K562 (cell line): ENCODE results near the gene RSPH1. TPM values are rescaled to one million over a fixed set of nuclear protein-coding genes. Genes with fewer than 3 reads are reported as not detected.

Experiments
- ATAC-seq: fragments of 200-7000 bp; cut with Tn5 transposase; 3 replicates; pipeline ENCODE4 v1.9.1; 2020; ENCODE audit warnings: moderate library complexity
- BruUV-seq: library from RNA; stranded (reverse); fragments of 400-500 nt; replicated peaks from 2 replicates; lab custom pipeline; 2021; lab: Mats Ljungman, UMichigan
- CTCF ChIA-PET: fragments of 300-600 bp; formaldehyde crosslinking; extraction: SDS; loops from one replicate; lab custom pipeline; 2021; ENCODE audit warnings: low intra/inter-chr PET ratio; lab: Yijun Ruan, JAX
- POLR2A ChIA-PET: fragments of 300-600, 350-650 bp; sonication (Branson Sonifier 250); formaldehyde crosslinking; extraction: SDS; loops from one replicate; lab custom pipeline; 2021; ENCODE audit warnings: antibody characterized with exemption, inconsistent platforms; lab: Yijun Ruan, JAX
- DNase-seq, 4 experiments: peaks; one replicate each; pipeline versions ENCODE4 v3.0.0 to v3.0.0-alpha.2; 2011 to 2018; ENCODE audit warnings: low spot score in 3 of 4, mixed read lengths in 3 of 4; ENCODE audit errors: extremely low read depth in 1 of 4
- FAIRE-seq: peaks from 2 replicates; lab custom pipeline; 2011; peaks lifted over from hg19 to GRCh38; lab: Jason Lieb, UNC
- H2AFZ ChIP-seq: 2 replicates; pipeline ENCODE4 v1.6.0; 2011; ENCODE audit warnings: low read depth, low read length, control low read depth, inconsistent platforms
- H3K27ac ChIP-seq: fragments of 200-600 bp; 3 replicates; pipeline ENCODE4 v1.8.0; 2011; ENCODE audit warnings: low read depth, mild to moderate bottlenecking, control low read depth, inconsistent platforms, low read length, moderate library complexity, mixed read lengths; ENCODE audit errors: extremely low read depth
- H3K27me3 ChIP-seq, 2 experiments: fragments of 300-600 bp in 1 of 2; 2 replicates in 1 of 2; 3 replicates in 1 of 2; pipeline versions ENCODE4 v1.6.0 to v1.8.0; 2011; ENCODE audit warnings: inconsistent platforms in 2 of 2, low read length in 2 of 2, mild to moderate bottlenecking in 1 of 2, mixed read lengths in 1 of 2, moderate library complexity in 1 of 2; ENCODE audit not compliant: control insufficient read depth in 2 of 2, insufficient read depth in 2 of 2
- H3K36me3 ChIP-seq: fragments of 300-600 bp; 3 replicates; pipeline ENCODE4 v1.8.0; 2011; ENCODE audit warnings: mild to moderate bottlenecking, low read length, inconsistent platforms; ENCODE audit not compliant: control insufficient read depth, insufficient read depth
- H3K4me1 ChIP-seq, 2 experiments: fragments of 200-600 bp in 1 of 2; replicated peaks in 1 of 2; 2 replicates in 1 of 2; 3 replicates in 1 of 2; pipeline versions ENCODE4 v1.5.1 to v1.8.0; 2011; ENCODE audit warnings: inconsistent platforms in 2 of 2, low read length in 2 of 2, mild to moderate bottlenecking in 1 of 2, mixed read lengths in 1 of 2, moderate library complexity in 1 of 2; ENCODE audit not compliant: control insufficient read depth in 2 of 2, insufficient read depth in 2 of 2
- H3K4me2 ChIP-seq: 2 replicates; pipeline ENCODE4 v1.6.1; 2011; ENCODE audit warnings: low read length, control low read depth, inconsistent platforms, mixed read lengths; ENCODE audit not compliant: insufficient read depth
- H3K4me3 ChIP-seq: fragments of 200-600 bp; sonication (generic), shearing (Covaris generic); 2 replicates; pipeline ENCODE4 v1.5.1; 2016; ENCODE audit warnings: control low read depth, inconsistent platforms
- H3K79me2 ChIP-seq: fragments of 200-600 bp; 3 replicates; pipeline ENCODE4 v1.8.0; 2011; ENCODE audit warnings: low read length, inconsistent platforms; ENCODE audit not compliant: control insufficient read depth, insufficient read depth
- H3K9ac ChIP-seq, 2 experiments: 2 replicates each; pipeline versions ENCODE4 v1.6.0 to v1.6.1; 2011; ENCODE audit warnings: low read depth in 2 of 2, low read length in 2 of 2, control low read depth in 1 of 2, inconsistent platforms in 1 of 2, mild to moderate bottlenecking in 1 of 2, mixed read lengths in 1 of 2; ENCODE audit not compliant: insufficient read depth in 1 of 2
- H3K9me1 ChIP-seq: one replicate; pipeline ENCODE4 v1.6.0; 2011; ENCODE audit warnings: inconsistent platforms, mild to moderate bottlenecking, low read length, moderate library complexity; ENCODE audit not compliant: control insufficient read depth, insufficient read depth
- H3K9me3 ChIP-seq: replicated peaks from 2 replicates; pipeline ENCODE4 v1.5.1; 2011; ENCODE audit warnings: low read depth, low read length, inconsistent platforms; ENCODE audit not compliant: control insufficient read depth, insufficient read depth
- H4K20me1 ChIP-seq: replicated peaks from 2 replicates; pipeline ENCODE4 v1.6.1; 2011; ENCODE audit warnings: low read length, inconsistent platforms, mixed read lengths; ENCODE audit not compliant: control insufficient read depth, insufficient read depth
- CEBPB ChIP-seq: fragments of 450-650 bp; IDR thresholded peaks from 2 replicates; pipeline ENCODE4 v1.6.1; 2016; ENCODE audit warnings: missing genetic modification characterization, missing compliant biosample characterization
- ELF2 ChIP-seq: fragments of 250-450 bp; sonication (Bioruptor Pico); IDR thresholded peaks from 2 replicates; pipeline ENCODE4 v1.5.0; 2021; ENCODE audit warnings: mild to moderate bottlenecking
- MAFG ChIP-seq: fragments of 450-650 bp; conservative IDR thresholded peaks from 2 replicates; pipeline ENCODE4 v1.6.1; 2016; ENCODE audit warnings: missing genetic modification characterization, missing compliant biosample characterization
- MAFK ChIP-seq: IDR thresholded peaks from 2 replicates; pipeline ENCODE4 v1.6.1; 2011; ENCODE audit warnings: low read length, improper control_type of control experiment
- POLR2H ChIP-seq: IDR thresholded peaks from 2 replicates; pipeline ENCODE4 v1.6.1; 2016; ENCODE audit warnings: missing genetic modification characterization, low read depth, mild to moderate bottlenecking, control low read depth, missing compliant biosample characterization, moderate library complexity
- YBX1 ChIP-seq: fragments of 450-650 bp; IDR thresholded peaks from 2 replicates; pipeline ENCODE4 v1.7.1; 2016; ENCODE audit warnings: mild to moderate bottlenecking
- ZC3H11A ChIP-seq: IDR thresholded peaks from 2 replicates; pipeline ENCODE4 v1.6.1; 2012; ENCODE audit warnings: low read depth, low read length, improper control_type of control experiment
- WGBS: fragments of 100-300 bp; shearing (Covaris generic); methylation state at CpG from one replicate; pipeline ENCODE4 v1.1.6; 2016; ENCODE audit warnings: low coverage, mixed read lengths; ENCODE audit not compliant: insufficient coverage; ENCODE audit errors: missing lambda C conversion rate; 5-methylcytosine and 5-hydroxymethylcytosine counted together
- in situ Hi-C: fragments of 300-500 bp; cut with MboI; formaldehyde crosslinking; loops from 4 replicates; pipeline ENCODE4 v1.15.0; 2018; ENCODE audit warnings: inconsistent platforms, mixed read lengths
- intact Hi-C: fragments of 100-400 bp; cut with micrococcal nuclease; formaldehyde crosslinking; loops from 2 replicates; pipeline ENCODE4 v1.14.2; 2022
- polyA plus RNA-seq, 8 experiments: library from polyadenylated mRNA; depleted of rRNA in 4 of 8; stranded (reverse) in 5 of 8; unstranded in 3 of 8; fragments of >200 nt; fragmentation: Nextera tagmentation in 2 of 8; fragmentation: Illumina TruSeq in 1 of 8; extraction: Ambion mirVana in 2 of 8; extraction: Trizol in 1 of 8; gene quantifications; 2 replicates each; pipeline versions ENCODE4 v1.2.1 to v1.2.3, GENCODE V29; 2011 to 2014; ENCODE audit warnings: inconsistent platforms in 1 of 8, missing spikeins in 1 of 8
- total RNA-seq, 7 experiments: library from RNA; depleted of rRNA in 6 of 7; stranded (reverse); fragments of >200 nt in 6 of 7; fragmentation: Illumina TruSeq in 2 of 7; extraction: Trizol in 2 of 7; gene quantifications; 2 replicates each; pipeline versions ENCODE4 v1.2.1 to v1.2.3, GENCODE V29; 2011 to 2021; ENCODE audit warnings: low replicate concordance in 1 of 7
- TF ChIP-seq, protein P1 (sequence below): sonication (generic); formaldehyde crosslinking; IDR thresholded peaks from 2 replicates; pipeline ENCODE4 v1.8.0; 2023; ENCODE audit warnings: mild to moderate bottlenecking, missing genetic modification reagents

The RSPH1 gene
- total and polyA plus RNA-seq, 9 of the 15 experiments (the other 6 are each of a cell fraction or from before 2014, with no cell fraction given) = 0.17 TPM; not detected in 8

DNA sequence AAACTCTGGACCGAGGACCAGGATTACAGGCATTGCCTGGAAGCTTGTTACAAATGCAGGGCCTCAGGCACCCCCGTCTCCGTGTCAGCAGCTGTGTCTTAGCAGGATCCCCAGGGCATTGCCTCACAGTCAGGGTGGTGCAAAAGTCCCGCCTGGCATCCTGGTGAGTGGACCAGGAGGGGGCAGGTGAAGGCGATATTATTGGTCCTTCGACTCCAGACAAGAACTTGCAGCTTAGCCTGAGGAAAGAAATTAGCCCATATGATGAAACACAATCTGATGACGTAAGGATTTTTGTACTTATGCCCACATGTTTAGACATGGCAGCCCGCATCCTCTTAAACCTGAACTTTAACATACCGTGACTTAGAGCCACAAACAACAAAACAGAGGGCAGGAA is 40.8 kb downstream of the RSPH1 start (continued):
- TF ChIP-seq MAFG (tag) (peak; percentile 49; the same call in 1 of the 2 replicates), YBX1 (no peak), ELF2 (CRISPR knock-in tag) (no peak), MAFK (peak; percentile 61), CEBPB (tag) (0 out of 2 replicates have a peak, but pooled peaks have one; percentile 20)

DNA sequence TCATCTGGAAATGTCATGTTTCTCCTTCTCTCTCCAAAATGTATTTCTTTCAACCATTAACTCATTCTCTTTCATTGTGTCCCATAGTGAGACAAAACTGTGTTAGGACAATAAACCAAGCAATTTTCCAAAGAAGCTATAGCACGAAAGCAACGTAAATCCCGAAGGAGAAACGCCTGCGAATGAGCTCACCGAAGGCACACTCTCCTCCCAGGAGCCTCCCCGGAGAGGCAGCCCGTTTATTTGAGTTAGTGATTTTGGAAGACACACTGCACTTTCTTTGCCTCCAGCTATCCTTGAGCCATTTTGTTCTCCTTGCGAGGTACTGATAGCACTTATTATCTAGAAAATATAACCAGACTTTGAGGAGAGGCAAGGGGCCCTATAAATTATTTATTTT is 41.2 kb downstream of the RSPH1 start:
- intact Hi-C loops (loop anchor here (5.0 to 10.0 kb wide), 2 partner anchors 120 to 307 kb away; no protein-coding TSS in a partner anchor), in situ Hi-C loops (no loop called here)
- no peaks in the 10 kb centered on the region for H3K9me1 ChIP-seq
- no peak overlapping the region; the same call in 1 of the 2 replicates for H2AFZ ChIP-seq
- POLR2A ChIA-PET = interaction anchor here (0.7 to 0.8 kb wide), 2 partner anchors 8 to 80 kb away, joined by 3 read pairs; no protein-coding TSS in a partner anchor
- CTCF ChIA-PET = no interaction called here
- no peak overlapping the region for H3K27ac ChIP-seq
- TF ChIP-seq POLR2H (tag) (no peak), ZC3H11A (no peak)
- TF ChIP-seq, protein P1, sequence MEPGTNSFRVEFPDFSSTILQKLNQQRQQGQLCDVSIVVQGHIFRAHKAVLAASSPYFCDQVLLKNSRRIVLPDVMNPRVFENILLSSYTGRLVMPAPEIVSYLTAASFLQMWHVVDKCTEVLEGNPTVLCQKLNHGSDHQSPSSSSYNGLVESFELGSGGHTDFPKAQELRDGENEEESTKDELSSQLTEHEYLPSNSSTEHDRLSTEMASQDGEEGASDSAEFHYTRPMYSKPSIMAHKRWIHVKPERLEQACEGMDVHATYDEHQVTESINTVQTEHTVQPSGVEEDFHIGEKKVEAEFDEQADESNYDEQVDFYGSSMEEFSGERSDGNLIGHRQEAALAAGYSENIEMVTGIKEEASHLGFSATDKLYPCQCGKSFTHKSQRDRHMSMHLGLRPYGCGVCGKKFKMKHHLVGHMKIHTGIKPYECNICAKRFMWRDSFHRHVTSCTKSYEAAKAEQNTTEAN (CRISPR knock-in tag) = no peak
- H3K4me1 ChIP-seq = peaks cover 0 to 8% of the 10 kb centered on the region in 2 experiments; a peak in 2 of 5 replicates
- peaks cover 6 to 43% of the 10 kb centered on the region in 2 experiments; a peak in 4 of 5 replicates for H3K27me3 ChIP-seq
- H3K9me3 ChIP-seq = no peaks in the 10 kb centered on the region
- H3K9ac ChIP-seq = no peak overlapping the region
- H4K20me1 ChIP-seq = no peaks in the 10 kb centered on the region
- no peak overlapping the region for H3K4me3 ChIP-seq
- whole genome bisulfite sequencing = 10% methylated on average over 9 of the region's 9 CpGs
- FAIRE-seq = no peak
- BruUV-seq = no TSS peak
- no peak for DNase-seq
- H3K4me2 ChIP-seq = no peak overlapping the region
- no peaks in the 10 kb centered on the region for H3K36me3 ChIP-seq
- H3K79me2 ChIP-seq = no peaks in the 10 kb centered on the region
- ATAC-seq = no peak
